H1 (cell line): ENCODE data around the gene SLC5A2.

ENCODE experiments used
- CBX8 ChIP-seq: fragments of 300-800, 300-1000 bp; sonication (generic); IDR thresholded peaks from 2 replicates; pipeline ENCODE4 v1.7.1; 2016; ENCODE audit warnings: low read depth, low read length, borderline replicate concordance
- CHD7 ChIP-seq: fragments of 300-600 bp; sonication (generic); IDR thresholded peaks from 2 replicates; pipeline ENCODE4 v1.7.1; 2012; ENCODE audit warnings: low read length, moderate library complexity, mild to moderate bottlenecking, inconsistent platforms; ENCODE audit not compliant: insufficient replicate concordance
- CTCF ChIP-seq, 3 experiments: IDR thresholded peaks; 1 replicate in 2 of 3; 2 replicates in 1 of 3; pipeline versions ENCODE4 v1.5.1 to v1.6.1; 2011; ENCODE audit warnings: low read length in 3 of 3, mild to moderate bottlenecking in 3 of 3, inconsistent platforms in 2 of 3, low read depth in 1 of 3, moderate library complexity in 1 of 3; ENCODE audit not compliant: insufficient read depth in 1 of 3; ENCODE audit errors: control extremely low read depth in 1 of 3
- EP300 ChIP-seq, 2 experiments: IDR thresholded peaks; 1 replicate in 1 of 2; 2 replicates in 1 of 2; pipeline ENCODE4 v1.6.1; 2011 to 2012; ENCODE audit warnings: low read depth in 2 of 2, low read length in 2 of 2, mild to moderate bottlenecking in 2 of 2, borderline replicate concordance in 1 of 2, inconsistent platforms in 1 of 2, moderate library complexity in 1 of 2
- GABPA ChIP-seq: IDR thresholded peaks from 2 replicates; pipeline ENCODE4 v1.6.1; 2011; ENCODE audit warnings: mild to moderate bottlenecking, low read length, moderate library complexity, borderline replicate concordance; ENCODE audit not compliant: insufficient read depth
- NRF1 ChIP-seq: IDR thresholded peaks from 2 replicates; pipeline ENCODE4 v1.6.1; 2011; ENCODE audit warnings: mild to moderate bottlenecking, low read depth, low read length, improper control_type of control experiment
- POLR2A ChIP-seq, 2 experiments: IDR thresholded peaks; 1 replicate in 1 of 2; 2 replicates in 1 of 2; pipeline ENCODE4 v1.6.1; 2011; ENCODE audit warnings: low read depth in 2 of 2, low read length in 2 of 2, mild to moderate bottlenecking in 2 of 2; ENCODE audit errors: control extremely low read depth in 1 of 2
- RAD21 ChIP-seq, 2 experiments: IDR thresholded peaks in 1 of 2; conservative IDR thresholded peaks in 1 of 2; 2 replicates each; pipeline ENCODE4 v1.6.1; 2011; ENCODE audit warnings: low read depth in 2 of 2, low read length in 2 of 2, improper control_type of control experiment in 1 of 2, inconsistent platforms in 1 of 2, mild to moderate bottlenecking in 1 of 2, moderate library complexity in 1 of 2

GRCh38 chr16:31473264-31473984 is 9.5 kb upstream of the SLC5A2 start:
- TF ChIP-seq CBX8 (no peak), POLR2A (IDR thresholded peaks at IDR 0.05; ENCODE audit: control extremely low read depth in 1 of 2, low read depth in 2 of 2, low read length in 2 of 2) (no peak), GABPA (no peak), CTCF (IDR thresholded peaks at IDR 0.05; ENCODE audit: control extremely low read depth in 1 of 3, insufficient read depth in 1 of 3, low read depth in 1 of 3, low read length in 3 of 3) (no peak), NRF1 (no peak), RAD21 (IDR thresholded peaks at IDR 0.05 in 1 of 2, conservative IDR thresholded peaks at IDR 0.05 in 1 of 2; ENCODE audit: low read depth in 2 of 2, low read length in 2 of 2) (no peak), EP300 (IDR thresholded peaks at IDR 0.05; ENCODE audit: borderline replicate concordance in 1 of 2, low read depth in 2 of 2, low read length in 2 of 2) (no peak), CHD7 (no peak)
